ENCODE data around the gene DESI2. TPM values are rescaled to one million over a fixed set of nuclear protein-coding genes. Genes with fewer than 3 reads are reported as not detected.

DESI2 gene
- total and polyA plus RNA-seq, 2 experiments from 2014 or later, result 31.5 to 48.2 TPM

- no peak for DNase-seq (ENCODE audit: low spot score)
- Histone ChIP-seq H4K20me1 (ENCODE audit: insufficient read depth, poor library complexity, severe bottlenecking) (peaks cover 10% of the 10 kb centered on the region), H3K9me2 (replicated peaks; ENCODE audit: insufficient read depth) (no peaks in the 10 kb centered on the region), H3K4me3 (no peak overlapping the region), H3K4me2 (peak overlapping the region; percentile 23), H3K27ac (peak overlapping the region; percentile 36), H3K79me2 (peaks cover 75% of the 10 kb centered on the region), H3K27me3 (no peaks in the 10 kb centered on the region), H3K9me3 (ENCODE audit: low read depth) (no peaks in the 10 kb centered on the region), H2AFZ (no peak overlapping the region), H3K4me1 (ENCODE audit: insufficient read depth) (peaks cover 12% of the 10 kb centered on the region), H3K36me3 (replicated peaks; ENCODE audit: insufficient read depth, low read depth) (no peaks in the 10 kb centered on the region)
- TF ChIP-seq EZH2phosphoT487 (IDR thresholded peaks at IDR 0.05; ENCODE audit: low read depth, severe bottlenecking, unreplicated experiment), result no peak
- WGBS (ENCODE audit: low lambda C conversion rate, missing lambda C conversion rate), result 43% methylated on average over 4 of the region's 4 CpGs
Measured at GRCh38 chr1:244672946-244673682, 20.2 kb downstream of the DESI2 start.

- no peak for DNase-seq (ENCODE audit: low spot score)
- Histone ChIP-seq H3K4me2 (no peak overlapping the region), H2AFZ (no peak overlapping the region), H3K9me2 (replicated peaks; ENCODE audit: insufficient read depth) (no peaks in the 10 kb centered on the region), H3K4me3 (no peak overlapping the region), H3K79me2 (peaks cover 72% of the 10 kb centered on the region), H3K27ac (no peak overlapping the region), H3K9me3 (ENCODE audit: low read depth) (no peaks in the 10 kb centered on the region), H3K4me1 (ENCODE audit: insufficient read depth) (peaks cover 16% of the 10 kb centered on the region), H3K27me3 (no peaks in the 10 kb centered on the region), H3K36me3 (replicated peaks; ENCODE audit: insufficient read depth, low read depth) (no peaks in the 10 kb centered on the region), H4K20me1 (ENCODE audit: insufficient read depth, poor library complexity, severe bottlenecking) (peaks cover 15% of the 10 kb centered on the region)
- TF ChIP-seq CTCF (IDR thresholded peaks at IDR 0.05; ENCODE audit: poor library complexity), result no peak
- no peak for TF ChIP-seq EZH2 (IDR thresholded peaks at IDR 0.05; ENCODE audit: borderline replicate concordance)
- TF ChIP-seq EZH2phosphoT487 (IDR thresholded peaks at IDR 0.05; ENCODE audit: low read depth, severe bottlenecking, unreplicated experiment), result no peak
- WGBS (ENCODE audit: low lambda C conversion rate, missing lambda C conversion rate), result 72% methylated on average over 4 of the region's 4 CpGs
Measured at GRCh38 chr1:244674446-244674845, 21.5 kb downstream of the DESI2 start.

- Histone ChIP-seq H3K79me2 (peaks cover 73% of the 10 kb centered on the region), H4K20me1 (ENCODE audit: insufficient read depth, poor library complexity, severe bottlenecking) (peaks cover 15% of the 10 kb centered on the region)
- 99% methylated on average over 2 of the region's 2 CpGs for WGBS (ENCODE audit: low lambda C conversion rate, missing lambda C conversion rate)
Measured at GRCh38 chr1:244675167-244675566, 22.2 kb downstream of the DESI2 start.

More at GRCh38 chr1:244675167-244675566, 22.2 kb downstream of the DESI2 start:
- H3K36me3 ChIP-seq (replicated peaks; ENCODE audit: insufficient read depth, low read depth), result no peaks in the 10 kb centered on the region
- no peak for DNase-seq (ENCODE audit: low spot score)
- TF ChIP-seq CTCF (IDR thresholded peaks at IDR 0.05; ENCODE audit: poor library complexity) (no peak), EZH2 (IDR thresholded peaks at IDR 0.05; ENCODE audit: borderline replicate concordance) (no peak), EZH2phosphoT487 (IDR thresholded peaks at IDR 0.05; ENCODE audit: low read depth, severe bottlenecking, unreplicated experiment) (no peak)
- no peaks in the 10 kb centered on the region for H3K9me2 ChIP-seq (replicated peaks; ENCODE audit: insufficient read depth)
- no peak overlapping the region for H3K27ac ChIP-seq
- no peaks in the 10 kb centered on the region for H3K27me3 ChIP-seq
- no peak overlapping the region for H3K4me3 ChIP-seq
- no peak overlapping the region for H3K4me2 ChIP-seq
- no peaks in the 10 kb centered on the region for H3K9me3 ChIP-seq (ENCODE audit: low read depth)
- H3K4me1 ChIP-seq (ENCODE audit: insufficient read depth), result peaks cover 16% of the 10 kb centered on the region
- H2AFZ ChIP-seq, result no peak overlapping the region

Data from hepatocyte (in vitro differentiated cells).